GM15510 (cell line): Measurements from ENCODE around the gene C12orf57.

Experiments used
- POLR2A ChIP-seq: IDR thresholded peaks from 3 replicates; pipeline ENCODE4 v1.6.1; 2011; ENCODE audit warnings: borderline replicate concordance; ENCODE audit not compliant: insufficient read length; ENCODE audit errors: extremely low read depth

C12orf57 gene

GRCh38 chr12:6961695-6962284, 18.0 kb downstream of the C12orf57 start:
- peak; percentile 42 for TF ChIP-seq POLR2A

DNA sequence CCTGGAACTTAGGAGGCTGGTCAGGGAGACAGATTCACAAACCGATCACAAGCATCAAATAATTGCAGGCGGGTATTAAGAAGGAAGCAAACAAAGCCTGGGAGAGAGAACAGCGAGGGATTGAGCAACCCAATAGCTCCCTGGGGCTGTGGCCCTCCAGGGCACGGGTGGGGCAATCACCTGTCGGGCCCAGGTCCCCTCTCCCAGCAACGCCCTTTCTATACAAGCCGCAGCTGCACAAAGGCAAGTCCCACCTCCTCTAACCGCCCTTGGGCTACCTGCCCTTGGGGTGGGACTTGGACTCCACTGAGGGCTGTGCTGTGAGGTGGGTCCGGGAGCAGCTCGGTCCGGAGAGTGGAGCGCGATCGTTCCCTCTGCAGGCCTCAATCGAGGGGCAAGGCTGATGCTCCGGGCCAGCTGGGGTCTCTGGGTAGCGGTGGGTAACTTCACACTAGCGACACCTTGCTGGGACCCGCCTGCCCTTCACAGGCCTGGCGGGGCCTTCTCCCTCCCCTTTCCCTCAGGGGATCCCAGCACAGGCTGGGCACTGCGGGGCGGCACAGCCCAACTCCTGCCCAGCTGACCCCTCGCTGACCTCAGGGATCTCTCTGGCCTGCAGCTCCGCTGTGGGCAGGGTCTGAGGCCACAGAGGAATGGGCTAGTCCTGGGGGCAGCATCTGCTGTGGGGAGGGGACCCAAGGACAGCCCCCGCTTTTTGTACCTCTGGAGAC, 18.6 kb downstream of the C12orf57 start:
- TF ChIP-seq POLR2A: no peak

DNA sequence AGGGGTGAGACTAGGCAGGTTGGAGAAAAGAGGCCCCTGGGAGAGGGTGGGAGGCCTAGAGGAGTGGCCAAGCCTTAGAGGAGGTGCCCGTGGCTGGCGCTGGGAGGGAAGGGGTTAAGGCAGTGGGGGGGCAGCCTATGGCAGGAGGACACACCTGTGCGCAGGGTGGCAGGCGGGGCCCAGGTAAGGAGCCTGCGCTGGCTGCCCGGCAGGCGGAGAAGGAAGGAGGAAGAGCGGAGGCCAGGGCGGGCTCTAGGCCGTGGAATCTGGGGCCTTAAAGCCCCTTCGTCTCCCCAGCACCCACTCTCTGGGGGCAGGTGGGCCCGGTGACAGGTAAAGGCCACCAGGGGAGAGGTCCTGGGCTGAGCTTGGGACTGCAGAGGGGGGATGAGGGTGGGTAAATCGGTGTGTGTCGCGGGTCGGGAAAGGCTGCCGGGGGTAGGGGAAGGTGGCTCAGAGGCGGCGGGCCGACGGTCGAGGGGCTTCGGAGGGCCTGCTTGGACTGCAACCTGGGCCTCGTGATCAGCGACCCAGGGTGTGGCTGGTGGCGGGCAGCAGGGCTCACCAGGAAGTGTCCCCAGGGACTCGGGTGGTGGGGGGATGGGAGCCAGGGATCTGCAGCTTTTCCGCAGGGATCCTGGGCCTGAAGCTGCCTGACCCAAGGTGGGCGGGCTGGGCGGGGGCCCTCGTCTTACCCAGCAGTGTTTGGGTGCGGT, 19.4 kb downstream of the C12orf57 start:
- no peak for TF ChIP-seq POLR2A

DNA sequence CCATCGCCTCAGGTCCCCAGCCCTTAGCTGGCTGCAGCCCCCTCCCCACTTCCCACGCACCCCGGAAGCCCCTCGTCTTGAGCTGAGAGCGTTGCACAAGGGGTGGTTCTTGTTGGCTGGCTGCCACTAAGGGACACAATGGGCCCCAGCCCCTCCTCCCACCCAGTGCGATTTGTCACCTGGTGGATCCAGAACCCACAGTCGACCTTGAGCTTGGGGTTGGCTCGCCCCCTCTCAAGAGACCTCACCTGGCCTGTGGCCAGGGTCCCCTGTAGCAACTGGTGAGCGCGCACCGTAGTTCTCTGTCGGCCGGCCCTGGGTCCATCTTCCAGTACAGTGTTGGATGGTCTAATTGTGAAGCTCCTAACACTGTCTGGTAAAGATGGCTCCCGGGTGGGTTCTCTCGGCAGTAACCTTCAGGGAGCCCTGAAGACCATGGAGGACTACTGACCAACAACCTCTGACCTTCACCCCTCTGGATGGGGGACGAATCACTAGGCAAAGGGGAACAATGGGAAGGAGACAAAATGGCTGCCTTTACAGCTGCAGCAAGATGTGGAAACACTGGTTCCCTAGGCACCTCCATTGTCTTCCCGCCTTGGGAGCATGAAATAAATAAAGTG, 20.1 kb downstream of the C12orf57 start:
- TF ChIP-seq POLR2A: no peak

DNA sequence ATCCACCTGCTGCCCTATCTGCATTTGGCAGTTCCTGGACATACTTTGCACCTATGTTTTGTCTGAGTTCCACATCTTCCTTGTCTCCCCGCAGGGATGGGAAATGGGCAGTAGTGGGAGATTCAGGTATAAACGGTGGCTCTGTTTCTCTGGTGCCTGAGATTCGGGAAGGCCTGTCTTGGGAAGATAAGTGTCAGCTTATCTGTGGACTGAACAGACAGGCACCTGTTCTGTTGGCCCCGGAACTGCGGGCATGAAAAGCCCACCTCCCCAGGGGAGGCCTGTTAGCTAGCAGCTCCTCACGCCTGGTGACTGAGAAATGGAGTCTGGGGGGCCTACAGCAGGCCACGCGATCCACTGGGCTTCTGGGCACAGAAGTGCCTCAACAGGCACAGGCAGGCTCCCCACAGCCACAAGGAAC, 20.8 kb downstream of the C12orf57 start:
- TF ChIP-seq POLR2A: peak; percentile 12

GRCh38 chr12:6965026-6965661, 21.3 kb downstream of the C12orf57 start:
- no peak for TF ChIP-seq POLR2A

DNA sequence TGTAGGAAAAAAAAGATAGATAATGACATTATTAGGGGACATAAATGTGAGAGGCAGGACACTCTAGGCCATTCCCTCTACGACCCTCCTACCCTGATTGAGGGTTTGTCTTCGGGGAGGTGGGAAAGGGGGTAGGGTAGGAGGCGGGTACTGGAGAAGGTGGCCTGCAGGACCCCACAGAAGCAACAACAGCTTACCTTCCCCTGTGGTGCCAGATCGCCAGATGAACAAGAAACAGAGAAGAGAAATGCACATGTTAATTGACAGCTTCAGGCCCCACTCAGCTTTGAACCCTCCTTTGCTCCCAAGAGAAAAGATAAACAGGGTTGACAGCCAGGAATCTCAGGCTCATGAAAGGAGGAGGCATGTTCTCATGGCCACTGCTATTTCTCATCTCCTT, 21.9 kb downstream of the C12orf57 start:
- TF ChIP-seq POLR2A: no peak

DNA sequence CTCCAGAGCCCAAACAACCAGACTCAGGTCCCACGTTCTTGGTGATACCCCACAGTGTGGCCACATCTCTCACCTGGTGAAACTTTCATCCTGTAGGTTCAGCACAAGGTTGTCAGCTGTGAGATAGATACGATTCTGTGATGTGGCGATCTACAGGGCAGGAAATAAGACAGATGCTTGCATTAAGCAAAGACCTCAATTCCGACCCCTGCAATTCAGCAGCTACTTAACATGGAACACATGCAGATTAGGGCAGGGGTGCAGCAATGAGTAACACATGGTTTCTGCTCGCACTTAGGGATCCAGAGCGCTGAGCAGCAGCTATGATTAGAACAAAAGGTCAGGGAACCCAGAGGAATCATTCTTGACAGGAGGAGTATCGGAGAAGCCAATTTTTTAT, 22.5 kb downstream of the C12orf57 start:
- no peak for TF ChIP-seq POLR2A

- TF ChIP-seq POLR2A: no peak
Measured at GRCh38 chr12:6967651-6968100, 23.9 kb downstream of the C12orf57 start.

DNA sequence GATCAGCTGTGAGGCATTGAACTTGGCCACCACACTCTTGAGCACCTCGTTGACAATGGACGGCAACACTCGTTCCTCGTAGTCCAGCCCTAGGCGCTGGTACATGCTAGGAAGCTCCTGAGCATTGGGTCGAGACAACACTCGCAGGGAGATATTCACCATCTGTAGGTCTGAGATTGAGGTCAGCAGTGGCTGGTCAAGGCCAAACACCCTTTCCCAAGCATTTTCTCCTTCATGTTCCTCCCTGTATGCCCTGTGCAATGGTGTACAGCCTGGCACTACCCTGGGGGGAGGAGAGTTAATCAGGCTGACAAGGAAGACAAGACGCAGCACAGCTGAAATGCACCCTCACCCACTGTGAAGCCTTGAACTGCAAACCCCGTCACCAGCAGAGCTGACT, 24.6 kb downstream of the C12orf57 start:
- TF ChIP-seq POLR2A: no peak

- no peak for TF ChIP-seq POLR2A
Measured at GRCh38 chr12:6970096-6970527, 26.3 kb downstream of the C12orf57 start.

GRCh38 chr12:6974180-6974579, 30.4 kb downstream of the C12orf57 start:
- no peak for TF ChIP-seq POLR2A

GRCh38 chr12:6975297-6976032, 31.6 kb downstream of the C12orf57 start:
- TF ChIP-seq POLR2A: no peak

DNA sequence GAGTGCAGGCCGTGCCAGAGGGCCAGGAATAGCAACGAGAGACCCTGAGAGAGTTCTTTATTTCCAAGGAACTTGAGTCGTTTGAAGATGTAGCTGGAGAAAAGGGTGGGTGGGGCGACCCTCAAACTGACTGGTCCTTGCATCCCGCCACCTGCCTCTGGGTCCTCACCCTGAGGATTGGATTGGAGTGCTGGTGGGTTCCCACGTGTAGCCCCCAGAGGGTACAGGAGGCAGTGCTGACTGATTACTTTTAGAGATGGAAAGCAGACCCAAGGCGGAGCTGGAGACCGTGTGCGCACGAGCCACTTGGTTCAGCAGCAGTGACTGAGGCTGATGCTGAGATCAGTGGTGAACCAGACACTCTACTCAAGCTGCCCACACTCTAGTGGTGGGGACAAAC, 33.8 kb downstream of the C12orf57 start:
- TF ChIP-seq POLR2A: no peak
